ENCODE results near the gene SKOR2. TPM values are rescaled to one million over a fixed set of nuclear protein-coding genes. Genes with fewer than 3 reads are reported as not detected.
A peak's percentile ranks its signal among the peaks of the same experiment; 100 is the strongest.

SKOR2 gene
- total RNA-seq, 1 donor from 2014 or later, result not detected

GRCh38 chr18:47180765-47181164, 70.7 kb downstream of the SKOR2 start:
- no peak for TF ChIP-seq CTCF (IDR thresholded peaks at IDR 0.05)
- Histone ChIP-seq H3K36me3 (no peaks in the 10 kb centered on the region), H3K4me1 (no peaks in the 10 kb centered on the region), H3K27ac (no peak overlapping the region), H3K27me3 (no peaks in the 10 kb centered on the region), H3K9me3 (no peaks in the 10 kb centered on the region), H3K4me3 (no peak overlapping the region)
- DNase-seq (ENCODE audit: low spot score in 2 of 2), result no peak
- intact Hi-C loops (cut with DNase I), result no loop called here

GRCh38 chr18:47179520-47179919, 71.9 kb downstream of the SKOR2 start:
- intact Hi-C loops (cut with DNase I), result no loop called here
- H3K4me3 ChIP-seq, result no peak overlapping the region
- no peak for TF ChIP-seq CTCF (IDR thresholded peaks at IDR 0.05)

GRCh38 chr18:47175898-47176575, 75.4 kb downstream of the SKOR2 start, which contains the start of gene IER3IP1:
Gene IER3IP1, minus strand, starts transcription at chr18:47176364. Its CDS starts 87 bp downstream, at chr18:47176277.
- intact Hi-C loops (cut with DNase I), result loop anchor here (1.0 kb wide), 1 partner anchor 26 kb away; the partner anchor contains the start of gene HDHD2
- no peaks in the 10 kb centered on the region for H3K27me3 ChIP-seq
- H3K9me3 ChIP-seq, result no peaks in the 10 kb centered on the region
- H3K4me1 ChIP-seq, result peaks cover 3 to 13% of the 10 kb centered on the region in 2 donors
- H3K27ac ChIP-seq, result peak within 1 kb of the TSS; percentile 75 to 78
- no peaks in the 10 kb centered on the region for H3K36me3 ChIP-seq
- DNase-seq (ENCODE audit: low spot score in 2 of 2), result peak; percentile 43 to 94
- TF ChIP-seq CTCF (IDR thresholded peaks at IDR 0.05), result peak in 1 of 3 experiments; percentile 24
- H3K4me3 ChIP-seq, result peak within 1 kb of the TSS; percentile 92

More at GRCh38 chr18:47179520-47179919, 71.9 kb downstream of the SKOR2 start:
- Histone ChIP-seq H3K36me3 (no peaks in the 10 kb centered on the region), H3K27me3 (no peaks in the 10 kb centered on the region), H3K9me3 (no peaks in the 10 kb centered on the region), H3K4me1 (peaks cover 3 to 6% of the 10 kb centered on the region in 2 donors), H3K27ac (no peak overlapping the region)
- no peak for DNase-seq (ENCODE audit: low spot score in 2 of 2)

- no peak for DNase-seq (ENCODE audit: low spot score in 2 of 2)
- H3K4me1 ChIP-seq, result peaks cover 3 to 16% of the 10 kb centered on the region in 2 donors
- peak overlapping the region; percentile 92 for H3K4me3 ChIP-seq
- H3K36me3 ChIP-seq, result no peaks in the 10 kb centered on the region
- intact Hi-C loops (cut with DNase I), result no loop called here
- no peaks in the 10 kb centered on the region for H3K27me3 ChIP-seq
- H3K9me3 ChIP-seq, result no peaks in the 10 kb centered on the region
- H3K27ac ChIP-seq, result peak overlapping the region; percentile 75 to 78
- TF ChIP-seq CTCF (IDR thresholded peaks at IDR 0.05), result no peak
Measured at GRCh38 chr18:47175283-47175897, 76.1 kb downstream of the SKOR2 start.

- intact Hi-C loops (cut with DNase I), result no loop called here
- H3K4me3 ChIP-seq, result peak overlapping the region; percentile 92
- H3K9me3 ChIP-seq, result no peaks in the 10 kb centered on the region
- no peak overlapping the region for H3K27ac ChIP-seq
- H3K4me1 ChIP-seq, result peaks cover 3 to 16% of the 10 kb centered on the region in 2 donors
- no peaks in the 10 kb centered on the region for H3K27me3 ChIP-seq
- no peak for TF ChIP-seq CTCF (IDR thresholded peaks at IDR 0.05)
- no peak for DNase-seq (ENCODE audit: low spot score in 2 of 2)
- no peaks in the 10 kb centered on the region for H3K36me3 ChIP-seq
Measured at GRCh38 chr18:47174545-47175116, 76.8 kb downstream of the SKOR2 start.

Measured in ascending aorta (tissue), 2 donors.